Testis (tissue), 2 donors: ENCODE measurements around the gene IFI27L2.

Experiments
- CTCF ChIP-seq, 3 experiments: fragments of 450-650 bp in 2 of 3; fragments of 200-600 bp in 1 of 3; sonication (generic) in 1 of 3; IDR thresholded peaks; one replicate each; pipeline ENCODE4 v1.5.1; 2016 to 2019; ENCODE audit warnings: antibody characterized with exemption in 3 of 3, mild to moderate bottlenecking in 2 of 3, moderate library complexity in 1 of 3
- POLR2A ChIP-seq: fragments of 450-650 bp; IDR thresholded peaks from one replicate; pipeline ENCODE4 v1.6.1; 2017; ENCODE audit warnings: antibody characterized with exemption, mild to moderate bottlenecking, moderate library complexity

- TF ChIP-seq CTCF (IDR thresholded peaks at IDR 0.05) (no peak), POLR2A (no peak)
These were observed 7.9 kb downstream of the IFI27L2 start for GRCh38 chr14:94121485-94121884.
